Forelimb muscle (tissue), 1 donor: ENCODE measurements around the gene ENO3. TPM values are rescaled to one million over a fixed set of nuclear protein-coding genes. Genes with fewer than 3 reads are reported as not detected.

Source experiments
- DNase-seq: peaks from one replicate; pipeline ENCODE4 v3.0.0-alpha.2; 2013; ENCODE audit warnings: low read depth
- polyA plus RNA-seq: library from polyadenylated mRNA; unstranded; fragments of 120-200 nt; gene quantifications from one replicate; pipeline ENCODE4 v1.2.1, GENCODE V29; 2013; ENCODE audit not compliant: insufficient read length

ENO3 gene
- polyA plus RNA-seq, 1 donor: 2,114 TPM

DNA sequence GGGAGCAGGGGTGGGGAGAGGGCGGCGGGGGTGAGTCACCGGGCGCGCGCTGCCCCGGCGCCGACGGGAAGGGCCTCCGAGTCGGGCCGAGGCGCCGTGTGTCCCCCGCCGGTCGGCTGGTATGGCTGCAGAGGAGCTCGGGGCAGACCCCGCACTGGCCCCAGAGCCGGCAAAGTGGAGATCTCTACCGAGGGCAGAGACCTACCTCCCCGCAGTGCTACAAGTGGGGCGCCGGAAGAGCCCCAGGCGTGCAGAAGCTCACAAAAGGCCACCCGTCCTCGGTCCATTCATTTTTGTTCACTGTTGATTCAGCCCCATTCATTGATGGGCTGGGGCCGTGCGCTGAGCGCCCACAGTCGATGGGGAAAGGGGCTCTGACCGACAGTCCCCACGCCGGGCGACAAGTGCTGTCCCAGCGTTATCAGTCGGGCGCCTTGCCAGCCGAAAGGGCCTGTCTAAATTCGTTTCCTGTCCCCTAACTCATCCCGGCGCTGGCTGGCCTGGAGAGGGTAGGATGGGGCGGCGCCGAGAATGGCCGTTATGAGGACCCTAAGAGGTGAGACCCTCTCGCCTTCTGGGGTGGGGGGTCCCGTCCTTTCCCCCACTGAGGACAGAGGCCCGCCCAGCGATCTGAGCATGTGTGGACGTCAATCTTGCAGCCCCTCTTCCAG is 709 bp upstream of the ENO3 start:
- DNase-seq: no peak

DNA sequence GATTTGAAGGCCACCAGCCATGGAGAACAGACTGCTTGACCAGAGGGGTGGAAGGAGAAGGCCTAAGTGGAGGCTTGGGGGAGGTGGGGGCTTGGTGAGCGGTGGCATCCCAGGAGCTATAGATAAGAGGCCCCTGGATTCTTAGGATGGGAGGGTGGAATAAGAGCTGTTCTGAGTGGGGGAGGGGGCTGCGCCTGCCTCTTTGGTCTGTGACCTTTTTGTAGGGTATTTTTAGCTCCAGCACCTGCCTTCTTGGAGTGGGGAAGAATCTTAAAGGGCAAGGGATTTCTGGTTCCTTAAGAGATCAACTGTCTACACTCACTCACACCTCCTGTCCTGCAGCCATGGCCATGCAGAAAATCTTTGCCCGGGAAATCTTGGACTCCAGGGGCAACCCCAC is 567 bp downstream of the ENO3 start:
- DNase-seq: no peak

DNA sequence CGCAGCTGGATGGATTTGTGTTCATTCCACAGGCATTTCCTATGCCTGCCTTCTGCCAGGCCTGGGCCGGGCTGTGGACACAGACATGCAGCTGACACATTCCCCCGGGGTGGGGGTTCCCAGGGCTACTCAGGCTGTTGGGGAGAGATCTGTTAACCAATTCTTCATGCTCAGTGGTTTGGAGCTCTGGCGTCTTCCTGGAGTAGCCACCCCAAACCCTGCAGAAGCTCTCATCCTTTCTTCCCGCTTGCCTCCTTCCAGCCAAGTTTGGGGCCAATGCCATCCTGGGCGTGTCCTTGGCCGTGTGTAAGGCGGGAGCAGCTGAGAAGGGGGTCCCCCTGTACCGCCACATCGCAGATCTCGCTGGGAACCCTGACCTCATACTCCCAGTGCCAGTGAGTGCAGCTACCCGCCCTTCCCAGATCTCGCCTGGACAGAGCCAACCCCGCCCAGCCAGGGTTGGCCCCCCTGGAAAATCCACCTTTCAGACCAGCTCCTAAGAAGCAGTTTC is 2.6 kb downstream of the ENO3 start:
- DNase-seq: no peak

DNA sequence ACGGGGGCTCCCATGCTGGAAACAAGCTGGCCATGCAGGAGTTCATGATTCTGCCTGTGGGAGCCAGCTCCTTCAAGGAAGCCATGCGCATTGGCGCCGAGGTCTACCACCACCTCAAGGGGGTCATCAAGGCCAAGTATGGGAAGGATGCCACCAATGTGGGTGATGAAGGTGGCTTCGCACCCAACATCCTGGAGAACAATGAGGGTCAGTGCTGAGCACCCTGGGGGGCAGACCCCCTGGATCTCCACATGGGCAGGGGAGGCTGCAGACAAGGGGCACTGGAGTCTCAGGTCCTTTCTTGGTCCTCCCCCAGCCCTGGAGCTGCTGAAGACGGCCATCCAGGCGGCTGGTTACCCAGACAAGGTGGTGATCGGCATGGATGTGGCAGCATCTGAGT is 4.2 kb downstream of the ENO3 start:
- no peak for DNase-seq

DNA sequence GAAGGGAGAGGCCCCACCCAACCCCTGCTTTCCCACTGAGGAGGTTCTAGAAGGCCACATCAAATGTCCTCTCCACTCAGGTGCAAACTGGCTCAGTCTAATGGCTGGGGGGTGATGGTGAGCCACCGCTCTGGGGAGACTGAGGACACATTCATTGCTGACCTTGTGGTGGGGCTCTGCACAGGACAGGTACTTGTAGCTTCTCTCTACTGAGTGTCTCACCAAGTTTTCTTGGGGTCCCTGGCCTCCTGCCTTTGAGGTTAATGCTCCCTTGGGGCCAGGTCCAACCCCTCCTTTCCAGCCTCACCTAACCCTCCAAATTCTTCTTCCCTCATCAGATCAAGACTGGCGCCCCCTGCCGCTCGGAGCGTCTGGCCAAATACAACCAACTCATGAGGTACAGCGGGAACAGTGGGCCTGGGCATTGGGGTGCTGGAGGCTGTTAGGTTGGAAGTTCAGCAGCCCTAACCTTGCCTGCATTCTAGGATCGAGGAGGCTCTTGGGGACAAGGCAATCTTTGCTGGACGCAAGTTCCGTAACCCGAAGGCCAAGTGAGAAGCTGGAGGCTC is 5.7 kb downstream of the ENO3 start:
- DNase-seq: no peak

DNA sequence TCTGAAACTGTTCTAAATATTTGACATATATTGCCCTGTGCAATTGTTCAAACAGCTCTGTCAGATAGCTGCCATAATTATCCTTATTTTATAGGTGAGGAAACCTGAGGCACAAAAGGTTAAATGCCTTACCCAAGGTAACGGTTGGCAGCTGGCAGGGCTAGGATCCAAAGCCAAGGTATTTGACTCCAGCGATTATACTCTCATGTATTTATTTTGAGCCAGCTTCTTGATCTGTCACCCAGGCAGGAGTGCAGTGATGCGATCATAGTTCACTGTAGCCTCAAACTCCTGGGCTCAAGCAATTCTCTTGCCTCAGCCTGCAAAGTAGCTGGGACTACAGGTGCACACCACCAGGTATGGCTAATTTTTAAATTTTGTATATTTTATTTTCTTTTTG is 7.2 kb downstream of the ENO3 start:
- DNase-seq: no peak

DNA sequence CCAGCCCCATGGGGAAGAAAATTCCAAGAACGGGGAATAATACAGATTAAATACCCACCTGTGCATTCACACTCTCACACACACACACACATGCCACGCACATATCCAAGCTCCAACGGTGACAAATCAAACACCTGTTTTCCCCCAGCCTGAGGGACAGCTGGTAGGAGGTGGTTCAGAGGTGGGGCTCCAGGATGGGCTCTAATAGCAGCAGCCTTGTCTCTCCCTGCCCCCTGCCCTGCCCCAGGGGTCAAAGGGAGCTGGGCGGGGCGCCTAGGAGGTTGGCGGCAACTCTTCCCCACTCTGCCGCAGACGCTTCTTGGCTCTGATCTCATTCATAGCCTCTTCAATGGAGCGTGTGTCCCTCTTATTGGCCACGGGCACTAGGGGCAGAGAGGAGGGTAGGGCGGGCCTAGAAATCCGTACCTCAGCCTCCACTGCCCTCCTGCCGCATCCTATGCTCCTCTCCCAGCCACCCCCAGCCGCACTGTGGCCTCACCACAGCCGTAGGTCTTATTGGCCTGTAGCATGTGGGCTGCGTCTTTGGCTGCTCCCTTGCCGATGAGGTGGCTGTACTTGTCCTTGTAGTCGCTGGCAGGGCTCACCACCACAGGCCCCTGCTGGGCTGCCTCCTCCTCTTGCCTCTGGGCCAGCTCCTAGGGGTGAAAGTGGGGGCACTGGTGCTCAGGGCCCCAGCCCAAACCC is 8.5 kb downstream of the ENO3 start:
- no peak for DNase-seq

DNA sequence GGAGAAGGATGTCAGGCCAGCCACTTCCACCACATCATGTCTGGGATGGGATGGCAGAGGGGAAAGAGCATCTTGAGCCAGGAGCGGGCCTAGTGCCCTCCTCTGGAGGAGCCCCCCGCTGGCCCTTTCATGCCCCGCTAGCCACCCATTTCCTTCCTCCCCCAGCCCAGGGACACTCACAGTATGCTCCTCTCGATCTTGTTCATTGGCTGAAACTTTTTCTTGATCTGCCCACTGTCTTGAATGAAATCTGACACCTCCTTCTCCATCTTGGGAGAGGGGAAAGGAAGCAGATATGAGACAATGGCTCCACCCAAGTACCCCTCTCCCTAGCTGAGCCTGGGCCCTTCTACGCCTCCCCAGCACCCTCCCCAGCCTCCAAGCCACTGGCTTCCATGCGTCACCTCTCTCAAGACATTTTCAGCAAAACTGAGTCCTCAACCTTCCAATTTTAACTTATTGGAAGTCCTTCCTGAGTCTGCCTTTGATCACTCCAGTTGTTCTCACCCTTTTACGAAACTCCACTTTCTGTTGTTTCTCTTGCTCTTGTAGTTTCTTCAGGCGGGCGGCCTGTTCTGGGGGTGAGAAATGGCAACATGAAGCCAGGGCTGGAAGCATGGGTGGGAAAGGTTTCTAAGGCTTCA is 9.5 kb downstream of the ENO3 start:
- DNase-seq: no peak

DNA sequence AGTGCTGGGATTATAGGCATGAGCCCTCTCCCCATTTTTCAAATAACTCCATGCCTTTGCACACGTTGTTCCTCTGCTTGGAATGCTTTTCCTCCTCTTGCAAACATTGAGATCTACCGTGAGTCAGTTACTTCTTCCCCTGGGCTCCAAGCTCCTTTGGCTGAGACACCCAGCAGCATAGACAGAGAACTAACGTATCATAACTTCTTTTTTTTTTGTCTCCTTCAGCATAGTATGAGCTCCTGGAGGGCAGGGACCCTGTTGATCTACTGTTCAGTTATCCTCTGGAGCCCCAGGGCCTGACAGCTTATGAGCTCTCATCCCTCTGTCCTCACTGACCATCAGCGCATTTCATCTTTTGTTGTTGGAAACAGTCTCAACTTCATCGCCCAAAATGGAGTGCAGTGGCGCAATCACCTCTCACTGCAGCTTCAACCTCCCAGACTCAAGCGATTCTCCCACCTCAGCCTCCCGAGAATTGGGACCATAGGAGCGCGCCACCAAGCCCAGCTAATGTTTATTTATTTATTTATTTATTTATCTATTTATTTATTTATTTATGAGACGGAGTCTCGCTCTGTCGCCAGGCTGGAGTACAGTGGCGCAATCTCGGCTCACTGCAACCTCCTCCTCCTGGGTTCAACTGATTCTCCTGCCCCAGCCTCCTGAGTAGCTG is 14.5 kb downstream of the ENO3 start:
- no peak for DNase-seq

DNA sequence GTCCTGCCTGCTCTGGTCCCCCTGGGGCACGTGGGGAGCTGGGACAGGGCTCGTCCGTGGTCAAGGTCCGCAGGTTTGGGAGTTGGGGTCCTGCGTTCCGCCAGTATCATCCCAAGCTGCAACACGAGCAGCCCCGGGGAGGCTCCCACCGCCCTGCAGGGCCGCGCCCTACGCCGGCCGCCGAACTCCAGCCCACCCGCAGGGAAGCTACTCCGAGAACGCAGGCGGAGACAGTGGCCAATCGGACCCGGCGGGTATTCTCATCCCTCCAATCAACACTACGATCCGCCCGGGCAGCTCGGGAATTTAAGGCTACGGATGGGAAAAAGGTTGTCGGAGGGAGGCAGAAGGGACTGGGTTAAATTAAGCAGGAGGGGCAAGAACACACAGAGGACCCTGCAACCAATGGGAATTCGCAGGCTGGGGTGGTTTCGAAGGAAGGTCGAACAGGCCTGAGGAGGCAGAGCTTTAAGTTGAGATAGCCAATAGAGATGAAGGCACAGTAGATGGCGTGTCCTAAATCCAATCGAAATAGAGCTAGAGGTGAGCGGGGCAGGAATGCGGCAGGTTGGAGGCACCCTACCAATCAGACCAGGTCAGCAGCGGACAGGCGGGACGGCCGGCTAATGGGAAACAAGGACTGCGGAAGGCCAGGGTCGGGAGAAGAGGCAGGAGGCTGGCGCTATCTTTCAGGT is 16.1 kb downstream of the ENO3 start:
- peak; percentile 98 for DNase-seq

DNA sequence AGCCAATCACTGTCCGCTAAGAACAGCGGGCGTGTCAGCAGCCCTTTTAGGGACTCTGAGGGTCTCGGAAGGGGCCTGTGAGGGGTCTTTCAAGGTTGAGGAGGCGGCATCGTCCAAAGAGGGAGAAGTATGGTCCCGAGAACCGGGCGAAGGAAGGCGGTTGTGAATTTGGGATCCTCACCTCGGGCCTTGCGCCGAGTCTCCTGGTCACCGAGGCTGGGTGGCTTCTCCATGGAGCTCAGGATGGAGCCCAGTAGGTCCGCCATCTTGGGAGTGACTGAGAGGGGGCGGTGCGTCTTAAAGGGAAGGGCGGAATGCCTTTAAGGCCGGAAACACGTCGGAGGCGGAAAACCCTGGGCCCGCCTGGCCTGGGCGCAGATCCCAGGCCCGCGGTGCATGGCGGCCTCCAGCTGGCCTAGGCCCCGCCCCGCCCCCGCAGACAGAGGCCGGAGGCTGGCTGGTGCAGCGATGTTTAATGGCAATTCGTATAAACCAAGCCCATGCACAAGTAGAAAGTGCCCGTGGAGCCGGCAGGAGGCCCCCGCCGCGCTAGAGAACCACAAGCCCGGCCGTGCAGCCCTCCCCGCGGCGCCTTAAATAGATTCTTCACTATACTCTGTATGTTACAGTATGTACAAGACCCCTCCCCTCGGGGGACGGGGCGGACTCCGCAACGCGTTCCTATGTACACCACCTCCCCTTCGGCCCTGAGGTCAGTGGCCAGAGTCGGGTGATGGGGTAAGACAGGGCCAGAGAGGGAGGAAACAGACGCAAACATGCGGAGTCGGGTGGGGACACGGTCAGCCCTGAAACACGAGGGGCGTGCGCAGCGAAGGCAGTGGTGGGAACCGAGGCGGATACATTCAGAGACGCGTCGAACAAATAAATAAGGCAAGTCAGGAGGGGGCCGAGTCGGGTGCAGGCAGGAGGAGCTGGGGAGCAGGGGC is 16.9 kb downstream of the ENO3 start, which contains the start of gene SPAG7:
Gene SPAG7, minus strand, starts transcription at position 279 of the 947 bp plus-strand sequence. Its CDS starts 13 bp downstream, at position 266.
- peak; percentile 87 for DNase-seq

DNA sequence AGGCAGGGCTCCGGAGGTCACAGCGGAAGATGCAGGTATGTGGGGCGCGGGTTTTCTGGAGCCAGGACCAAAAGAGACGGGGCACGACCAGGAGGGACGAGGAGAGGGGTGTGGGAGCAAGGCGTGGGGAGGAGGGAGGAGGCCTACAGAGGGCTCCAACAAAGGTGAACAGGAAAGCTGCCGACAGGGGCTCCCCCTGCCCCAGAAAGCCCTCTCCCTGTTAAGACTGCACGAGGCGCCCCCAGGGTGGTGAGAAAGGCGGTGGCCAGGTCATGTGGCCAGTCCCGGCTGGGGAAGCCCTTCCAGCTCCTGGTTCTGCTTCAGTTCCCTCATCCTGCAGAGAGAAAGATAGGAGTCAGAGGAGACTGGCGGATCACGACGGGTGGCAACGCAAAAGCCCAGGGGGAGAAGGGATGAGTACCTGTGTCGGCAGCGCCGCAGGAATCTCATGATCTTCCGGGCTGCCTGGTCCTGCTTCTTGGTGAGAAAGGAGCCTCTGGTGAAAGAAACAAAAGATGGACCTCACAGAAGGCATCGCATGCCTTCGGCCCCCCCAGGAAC is 17.6 kb downstream of the ENO3 start:
- DNase-seq: no peak

DNA sequence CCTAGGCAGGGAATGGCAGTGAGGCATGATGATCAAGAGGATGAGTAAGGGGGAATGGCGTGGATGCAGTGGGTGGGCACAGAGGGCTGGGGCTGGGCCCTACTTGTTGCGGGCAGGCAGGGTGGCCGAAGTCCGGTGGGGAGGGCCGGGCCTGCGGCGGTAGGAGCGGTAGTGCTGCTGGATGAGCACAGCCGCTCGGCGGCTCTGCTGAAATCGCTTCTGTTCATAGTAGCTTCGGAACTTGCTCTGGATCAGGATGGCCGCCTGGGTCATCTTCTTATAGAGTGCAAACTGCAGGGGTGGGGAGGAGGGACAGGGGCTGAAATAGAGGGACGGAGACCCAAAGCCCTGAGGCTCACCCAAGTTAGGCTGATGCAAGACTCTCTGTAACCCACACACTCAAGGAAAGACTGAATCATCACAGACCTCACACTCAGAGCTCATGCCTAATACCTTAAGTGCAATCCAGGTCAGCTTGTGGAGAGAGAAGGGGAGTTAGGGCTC is 18.2 kb downstream of the ENO3 start:
- DNase-seq: no peak

DNA sequence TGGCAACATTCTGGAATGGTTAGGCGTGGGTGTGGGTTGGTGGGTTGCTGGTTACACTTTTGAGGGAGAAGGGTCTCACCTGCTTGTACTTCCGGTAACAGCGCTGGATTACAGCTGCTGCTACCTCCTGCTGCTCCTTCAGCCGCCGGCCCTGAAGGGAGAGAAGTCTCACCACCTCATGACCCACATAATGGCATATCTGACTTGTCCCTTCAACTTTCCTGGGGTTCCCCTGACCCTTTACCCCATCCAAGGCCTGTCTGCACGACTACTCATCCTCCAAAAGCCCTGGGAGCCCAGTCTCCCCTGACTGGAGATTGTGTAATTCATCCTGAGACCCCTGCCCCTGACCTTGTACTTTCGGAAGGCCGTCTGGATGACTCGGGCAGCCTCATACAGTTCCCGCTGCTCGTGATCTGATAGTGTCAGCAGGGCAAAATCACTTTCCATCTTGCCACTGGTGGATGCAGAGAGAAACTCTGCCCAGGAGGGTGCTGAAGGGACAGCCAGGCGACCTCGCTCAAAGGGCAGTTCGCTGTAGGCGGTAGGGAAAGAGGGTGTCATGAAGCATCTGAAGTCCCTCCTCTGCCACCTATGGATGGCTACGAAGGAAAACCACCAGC is 18.7 kb downstream of the ENO3 start:
- no peak for DNase-seq

DNA sequence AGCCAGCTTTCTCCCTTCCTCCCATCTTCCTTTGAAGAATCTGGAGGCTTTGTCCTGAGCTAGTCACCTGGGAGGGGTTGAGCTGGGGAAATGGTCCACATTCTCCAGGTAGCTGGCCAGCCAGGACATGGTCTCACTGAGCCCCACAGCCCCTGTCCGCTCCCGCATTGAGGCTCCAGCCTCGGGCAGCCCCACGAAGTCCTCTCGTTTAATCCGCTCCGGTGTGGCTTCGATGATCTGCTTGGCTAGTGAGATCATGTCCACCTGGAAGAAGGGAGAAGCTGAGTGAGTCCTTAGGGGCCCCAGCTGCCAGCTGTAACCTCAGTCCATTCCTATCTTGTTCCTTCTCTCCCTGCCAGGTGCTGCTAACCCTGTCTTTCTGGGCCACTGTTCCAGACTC is 19.4 kb downstream of the ENO3 start:
- DNase-seq: no peak

DNA sequence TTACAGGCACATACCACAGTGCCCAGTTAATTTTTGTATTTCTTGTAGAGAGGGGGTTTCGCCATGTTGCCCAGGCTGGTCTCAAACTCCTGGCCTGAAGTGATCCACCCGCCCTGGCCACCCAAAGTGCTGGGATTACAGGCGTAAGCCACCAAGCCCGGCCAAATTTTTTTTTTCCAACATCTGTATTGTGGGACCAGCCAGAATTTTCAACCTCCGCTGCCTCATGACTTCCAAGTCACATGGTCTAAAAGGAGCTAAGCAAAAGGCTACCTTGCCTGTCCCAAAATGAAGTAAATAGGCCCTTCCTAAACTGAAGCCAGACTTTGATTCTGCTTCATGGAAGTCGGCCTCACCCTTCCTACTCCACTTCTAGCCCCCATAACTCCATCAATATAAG is 20.9 kb downstream of the ENO3 start:
- DNase-seq: no peak

DNA sequence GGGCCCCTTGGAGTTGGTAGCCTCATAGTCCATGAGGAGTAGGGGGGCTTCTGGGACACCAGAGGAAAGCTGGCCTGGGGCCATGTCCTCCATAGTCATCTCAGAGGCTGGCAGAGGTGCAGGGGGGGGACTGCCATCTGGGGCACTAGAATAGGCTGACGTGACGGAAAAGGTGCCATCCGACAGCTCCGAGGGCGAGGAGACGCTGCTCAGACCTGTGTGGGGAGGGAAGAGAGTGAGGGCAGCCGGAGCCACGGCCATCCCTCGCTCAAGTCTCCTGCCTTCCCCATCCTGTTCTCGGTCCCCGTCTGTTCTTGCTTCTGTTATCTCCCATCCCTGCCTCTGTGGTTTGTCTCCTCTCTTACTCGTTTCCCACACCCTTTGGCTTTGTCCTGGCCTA is 21.4 kb downstream of the ENO3 start:
- DNase-seq: no peak

DNA sequence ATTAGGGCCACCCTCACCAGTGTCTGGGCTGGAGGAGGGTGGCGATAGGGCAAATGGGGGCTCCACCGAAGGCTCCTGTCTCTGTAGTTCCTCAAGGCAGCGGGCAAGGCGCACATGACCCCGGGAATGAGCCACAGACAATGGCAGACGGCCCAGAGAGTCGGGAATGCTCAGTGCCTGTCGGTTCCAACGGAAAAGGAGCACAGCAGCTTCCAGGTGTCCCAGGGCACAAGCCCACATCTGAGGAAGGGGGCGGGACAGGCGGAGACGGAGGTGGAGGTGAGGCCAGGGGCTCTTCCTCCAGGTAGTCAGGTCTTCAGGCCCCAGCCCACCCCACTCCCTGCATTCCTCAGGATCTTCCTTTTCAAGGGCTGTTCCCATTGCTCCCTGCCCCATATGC is 21.8 kb downstream of the ENO3 start:
- DNase-seq: no peak
